ENCODE results near the gene C5AR1. TPM values are rescaled to one million over a fixed set of nuclear protein-coding genes. Genes with fewer than 3 reads are reported as not detected.
A peak's percentile ranks its signal among the peaks of the same experiment; 100 is the strongest.
"Not testable (repeated sequence)": the region's sequence is repeated elsewhere in the genome, so short reads cannot be mapped to it uniquely, and the experiment has no call there.

C5AR1 gene
- total RNA-seq, 1 donor from 2014 or later = 5.1 TPM

- DNase-seq (ENCODE audit: low spot score) = no peak
These were observed 25.2 kb upstream of the C5AR1 start for GRCh38 chr19:47284324-47284899.

GRCh38 chr19:47296036-47296435, 13.6 kb upstream of the C5AR1 start:
- peak; percentile 84 for DNase-seq (ENCODE audit: low spot score)

GRCh38 chr19:47300867-47301266, 8.8 kb upstream of the C5AR1 start:
- not testable (repeated sequence) for DNase-seq (ENCODE audit: low spot score)

GRCh38 chr19:47302249-47302648, 7.4 kb upstream of the C5AR1 start:
- no peak for DNase-seq (ENCODE audit: low spot score)

GRCh38 chr19:47303966-47304365, 5.7 kb upstream of the C5AR1 start:
- DNase-seq (ENCODE audit: low spot score) = no peak

GRCh38 chr19:47305309-47305751, 4.3 kb upstream of the C5AR1 start:
- peak; percentile 62 for DNase-seq (ENCODE audit: low spot score)

- DNase-seq (ENCODE audit: low spot score) = no peak
These were observed 3.4 kb upstream of the C5AR1 start for GRCh38 chr19:47306303-47306702.

- no peak for DNase-seq (ENCODE audit: low spot score)
These were observed 623 bp upstream of the C5AR1 start for GRCh38 chr19:47309038-47309437.

GRCh38 chr19:47310323-47310722, 662 bp downstream of the C5AR1 start:
- no peak for DNase-seq (ENCODE audit: low spot score)

GRCh38 chr19:47310819-47311218, 1.2 kb downstream of the C5AR1 start:
- DNase-seq (ENCODE audit: low spot score) = no peak

- DNase-seq (ENCODE audit: low spot score) = no peak
These were observed 2.8 kb downstream of the C5AR1 start for GRCh38 chr19:47312366-47313006.

GRCh38 chr19:47313754-47314295, 4.2 kb downstream of the C5AR1 start:
- DNase-seq (ENCODE audit: low spot score) = no peak

GRCh38 chr19:47315125-47315821, 5.6 kb downstream of the C5AR1 start:
- peak; percentile 57 for DNase-seq (ENCODE audit: low spot score)

- DNase-seq (ENCODE audit: low spot score) = no peak
These were observed 6.9 kb downstream of the C5AR1 start for GRCh38 chr19:47316513-47316912.

- DNase-seq (ENCODE audit: low spot score) = no peak
These were observed 10.5 kb downstream of the C5AR1 start for GRCh38 chr19:47319923-47320871.

GRCh38 chr19:47321630-47322029, 12.0 kb downstream of the C5AR1 start:
- no peak for DNase-seq (ENCODE audit: low spot score)

- no peak for DNase-seq (ENCODE audit: low spot score)
These were observed 12.4 kb downstream of the C5AR1 start for GRCh38 chr19:47322058-47322457.

GRCh38 chr19:47323409-47323808, 13.7 kb downstream of the C5AR1 start:
- no peak for DNase-seq (ENCODE audit: low spot score)

GRCh38 chr19:47323872-47324271, 14.2 kb downstream of the C5AR1 start:
- DNase-seq (ENCODE audit: low spot score) = no peak

GRCh38 chr19:47324502-47324901, 14.8 kb downstream of the C5AR1 start:
- DNase-seq (ENCODE audit: low spot score) = no peak

- no peak for DNase-seq (ENCODE audit: low spot score)
These were observed 20.8 kb downstream of the C5AR1 start for GRCh38 chr19:47330466-47330869.

- no peak for DNase-seq (ENCODE audit: low spot score)
These were observed 21.8 kb downstream of the C5AR1 start for GRCh38 chr19:47331490-47331889.

Measured in ureter (tissue), 1 donor.